NB4 (cell line): Measurements from ENCODE around the gene C2orf68.

Source experiments
- POLR2A ChIP-seq: IDR thresholded peaks from 2 replicates; pipeline ENCODE4 v1.6.1; 2011; ENCODE audit warnings: mild to moderate bottlenecking; ENCODE audit not compliant: insufficient read length; ENCODE audit errors: extremely low read depth
- TF ChIP-seq, protein P1 (sequence below): IDR thresholded peaks from 2 replicates; pipeline ENCODE4 v1.6.1; 2011; ENCODE audit warnings: low read depth, low read length
- TF ChIP-seq, protein P2 (sequence below): IDR thresholded peaks from one replicate; pipeline ENCODE4 v1.5.1; 2012; ENCODE audit warnings: low read depth, low read length

DNA sequence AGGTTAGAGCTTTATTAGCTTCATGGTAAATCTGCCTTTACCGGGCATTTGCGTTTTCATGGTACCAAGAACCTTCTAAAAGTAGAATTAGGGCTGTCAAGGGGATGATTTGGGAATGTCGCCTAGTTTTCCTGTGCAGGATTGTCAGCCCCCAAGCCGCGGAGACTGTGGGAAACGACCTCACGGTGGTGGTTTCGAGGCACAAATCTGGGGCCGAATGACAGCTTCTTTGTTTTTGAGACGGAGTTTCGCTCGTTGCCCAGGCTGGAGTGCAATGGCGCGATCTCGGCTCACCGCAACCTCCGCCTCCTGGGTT, 3.5 kb upstream of the C2orf68 start:
- TF ChIP-seq, protein P1, sequence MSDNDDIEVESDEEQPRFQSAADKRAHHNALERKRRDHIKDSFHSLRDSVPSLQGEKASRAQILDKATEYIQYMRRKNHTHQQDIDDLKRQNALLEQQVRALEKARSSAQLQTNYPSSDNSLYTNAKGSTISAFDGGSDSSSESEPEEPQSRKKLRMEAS: no peak
- no peak for TF ChIP-seq POLR2A
- TF ChIP-seq, protein P2, sequence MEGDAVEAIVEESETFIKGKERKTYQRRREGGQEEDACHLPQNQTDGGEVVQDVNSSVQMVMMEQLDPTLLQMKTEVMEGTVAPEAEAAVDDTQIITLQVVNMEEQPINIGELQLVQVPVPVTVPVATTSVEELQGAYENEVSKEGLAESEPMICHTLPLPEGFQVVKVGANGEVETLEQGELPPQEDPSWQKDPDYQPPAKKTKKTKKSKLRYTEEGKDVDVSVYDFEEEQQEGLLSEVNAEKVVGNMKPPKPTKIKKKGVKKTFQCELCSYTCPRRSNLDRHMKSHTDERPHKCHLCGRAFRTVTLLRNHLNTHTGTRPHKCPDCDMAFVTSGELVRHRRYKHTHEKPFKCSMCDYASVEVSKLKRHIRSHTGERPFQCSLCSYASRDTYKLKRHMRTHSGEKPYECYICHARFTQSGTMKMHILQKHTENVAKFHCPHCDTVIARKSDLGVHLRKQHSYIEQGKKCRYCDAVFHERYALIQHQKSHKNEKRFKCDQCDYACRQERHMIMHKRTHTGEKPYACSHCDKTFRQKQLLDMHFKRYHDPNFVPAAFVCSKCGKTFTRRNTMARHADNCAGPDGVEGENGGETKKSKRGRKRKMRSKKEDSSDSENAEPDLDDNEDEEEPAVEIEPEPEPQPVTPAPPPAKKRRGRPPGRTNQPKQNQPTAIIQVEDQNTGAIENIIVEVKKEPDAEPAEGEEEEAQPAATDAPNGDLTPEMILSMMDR: no peak
